GM19438 (cell line): Measurements from ENCODE around the gene SUSD5.
A peak's percentile ranks its signal among the peaks of the same experiment; 100 is the strongest.
"Not testable (repeated sequence)": the region's sequence is repeated elsewhere in the genome, so short reads cannot be mapped to it uniquely, and the experiment has no call there.

Experiments used
- ATAC-seq: cut with Tn5 transposase; IDR thresholded peaks from one replicate; pipeline ENCODE4 v1.9.1; 2021; ENCODE audit warnings: low read depth; ENCODE audit not compliant: unreplicated experiment

SUSD5 gene

GRCh38 chr3:33119891-33120290 lies 98.7 kb downstream of the SUSD5 start:
- no peak for ATAC-seq

GRCh38 chr3:33117461-33117860 lies 101.1 kb downstream of the SUSD5 start:
- no peak for ATAC-seq

GRCh38 chr3:33115024-33115768 lies 103.4 kb downstream of the SUSD5 start:
- no peak for ATAC-seq

GRCh38 chr3:33114622-33115023 lies 104.0 kb downstream of the SUSD5 start:
- ATAC-seq = no peak

GRCh38 chr3:33113772-33114621 lies 104.6 kb downstream of the SUSD5 start, which contains the start of gene CRTAP:
Gene CRTAP, plus strand, starts transcription at chr3:33114014. Its CDS starts 64 bp downstream, at chr3:33114078.
- ATAC-seq = peak; percentile 76

- peak; percentile 15 for ATAC-seq
These were observed 107.0 kb downstream of the SUSD5 start for GRCh38 chr3:33111581-33111980.

- ATAC-seq = not testable (repeated sequence)
These were observed 111.8 kb downstream of the SUSD5 start for GRCh38 chr3:33106854-33107253.

- no peak for ATAC-seq
These were observed 113.2 kb downstream of the SUSD5 start for GRCh38 chr3:33105341-33105948.

- no peak for ATAC-seq
These were observed 113.8 kb downstream of the SUSD5 start for GRCh38 chr3:33104803-33105202.

GRCh38 chr3:33103480-33103879 lies 115.1 kb downstream of the SUSD5 start:
- no peak for ATAC-seq

GRCh38 chr3:33103034-33103433 lies 115.6 kb downstream of the SUSD5 start:
- no peak for ATAC-seq

GRCh38 chr3:33100229-33100628 lies 118.4 kb downstream of the SUSD5 start:
- ATAC-seq = no peak
